Measurements from ENCODE around the gene PTPRN2.
A peak's percentile ranks its signal among the peaks of the same experiment; 100 is the strongest.

Gene PTPRN2

GRCh38 chr7:157612009-157612663, 975.5 kb downstream of the PTPRN2 start:
- no peaks in the 10 kb centered on the region for H3K36me3 ChIP-seq (ENCODE audit: control insufficient read depth, insufficient read depth, low read length)
- H3K4me2 ChIP-seq (ENCODE audit: low read length), result peak overlapping the region; percentile 92
- no peak overlapping the region for H3K27ac ChIP-seq

GRCh38 chr7:157611341-157611740, 976.3 kb downstream of the PTPRN2 start:
- no peak overlapping the region for H3K4me3 ChIP-seq (ENCODE audit: low read depth, low read length)
- H3K4me1 ChIP-seq, result no peaks in the 10 kb centered on the region
- H2AFZ ChIP-seq, result no peak overlapping the region
- no peaks in the 10 kb centered on the region for H3K36me3 ChIP-seq (ENCODE audit: control insufficient read depth, insufficient read depth, low read length)
- H3K27ac ChIP-seq, result no peak overlapping the region
- H3K27me3 ChIP-seq (ENCODE audit: control insufficient read depth, insufficient read depth, low read length), result no peaks in the 10 kb centered on the region
- no peak overlapping the region for H3K9ac ChIP-seq
- no peaks in the 10 kb centered on the region for H3K79me2 ChIP-seq
- H3K4me2 ChIP-seq (ENCODE audit: low read length), result no peak overlapping the region
- TF ChIP-seq CTCF (IDR thresholded peaks at IDR 0.05), result no peak
- H3K9me3 ChIP-seq (ENCODE audit: control insufficient read depth, low read length), result no peaks in the 10 kb centered on the region

More at GRCh38 chr7:157612009-157612663, 975.5 kb downstream of the PTPRN2 start:
- Histone ChIP-seq H3K9me3 (ENCODE audit: control insufficient read depth, low read length) (no peaks in the 10 kb centered on the region), H3K27me3 (ENCODE audit: control insufficient read depth, insufficient read depth, low read length) (no peaks in the 10 kb centered on the region), H3K4me1 (no peaks in the 10 kb centered on the region), H3K9ac (no peak overlapping the region), H2AFZ (no peak overlapping the region), H3K4me3 (ENCODE audit: low read depth, low read length) (peak overlapping the region; percentile 61), H3K79me2 (no peaks in the 10 kb centered on the region)
- no peak for TF ChIP-seq CTCF (IDR thresholded peaks at IDR 0.05)

DNA sequence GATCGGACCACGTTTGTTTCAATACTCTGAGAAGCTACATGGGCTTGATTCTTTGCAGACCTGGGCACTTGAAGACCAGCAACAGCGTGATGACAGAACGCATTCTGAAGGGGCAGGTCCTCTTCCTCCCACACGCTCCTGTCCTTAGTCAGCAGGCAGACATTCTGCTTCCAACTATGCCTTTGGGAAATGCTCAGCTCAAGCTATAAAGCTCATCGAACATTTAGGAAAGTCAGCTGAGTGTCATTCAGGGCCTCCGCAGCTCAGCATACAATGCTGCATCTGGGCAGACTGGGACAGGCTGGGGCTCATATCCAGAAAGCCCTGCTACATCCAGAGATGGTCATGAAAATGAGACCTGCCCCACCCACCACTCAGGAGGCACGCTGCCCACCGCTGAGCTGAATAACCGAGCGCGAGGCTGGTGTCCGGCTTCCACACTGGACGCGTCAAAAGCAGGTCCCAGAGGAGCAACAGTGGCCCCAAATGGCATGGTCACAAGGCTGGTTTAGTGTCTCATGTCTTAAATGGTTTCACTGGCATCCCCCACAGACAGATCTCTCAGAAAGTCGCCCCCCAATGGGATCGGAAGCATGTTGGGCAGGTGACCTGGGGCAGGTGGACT, 976.8 kb downstream of the PTPRN2 start:
- H3K36me3 ChIP-seq (ENCODE audit: control insufficient read depth, insufficient read depth, low read length), result no peaks in the 10 kb centered on the region
- H3K4me3 ChIP-seq (ENCODE audit: low read depth, low read length), result no peak overlapping the region
- H3K79me2 ChIP-seq, result no peaks in the 10 kb centered on the region
- H3K4me2 ChIP-seq (ENCODE audit: low read length), result no peak overlapping the region
- H3K4me1 ChIP-seq, result no peaks in the 10 kb centered on the region
- H3K27ac ChIP-seq, result no peak overlapping the region
- H3K9me3 ChIP-seq (ENCODE audit: control insufficient read depth, low read length), result no peaks in the 10 kb centered on the region
- no peak overlapping the region for H3K9ac ChIP-seq
- TF ChIP-seq CTCF (IDR thresholded peaks at IDR 0.05), result no peak
- no peaks in the 10 kb centered on the region for H3K27me3 ChIP-seq (ENCODE audit: control insufficient read depth, insufficient read depth, low read length)
- H2AFZ ChIP-seq, result no peak overlapping the region

DNA sequence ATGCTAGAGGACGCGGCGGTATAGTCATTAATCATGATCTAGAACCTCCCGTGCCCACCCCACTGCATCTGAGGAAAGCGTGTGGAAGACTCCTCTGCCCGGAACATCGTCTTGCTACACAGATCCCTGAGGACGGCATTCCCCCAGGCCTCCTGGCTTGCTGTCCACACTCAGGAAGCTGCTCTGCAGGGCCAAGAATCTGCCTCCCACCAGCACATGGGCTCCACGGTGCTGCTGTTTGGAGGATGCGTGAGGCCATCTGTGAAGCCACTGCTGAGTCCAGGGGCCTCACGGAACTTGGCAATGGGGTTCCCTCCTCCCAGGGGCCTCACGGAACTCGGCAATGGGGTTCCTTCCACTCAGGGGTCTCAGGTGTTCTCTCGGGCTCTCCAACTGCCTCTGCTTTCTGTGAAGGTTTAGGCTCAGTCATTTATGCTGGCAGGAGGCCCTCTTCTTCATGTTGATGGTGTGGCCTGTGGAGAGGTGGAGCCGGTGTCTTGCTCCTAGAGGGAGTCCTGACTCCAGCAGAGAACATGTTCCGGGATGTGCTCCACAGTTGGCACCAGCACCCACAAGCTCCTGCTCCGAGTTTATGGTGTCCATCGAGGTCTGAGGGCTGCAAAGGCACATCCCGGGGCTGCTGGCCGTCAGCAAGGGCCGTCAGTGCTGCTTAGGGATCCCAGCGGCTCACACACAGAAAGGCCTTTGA, 977.5 kb downstream of the PTPRN2 start:
- no peak overlapping the region for H3K4me2 ChIP-seq (ENCODE audit: low read length)
- no peak overlapping the region for H2AFZ ChIP-seq
- H3K9me3 ChIP-seq (ENCODE audit: control insufficient read depth, low read length), result no peaks in the 10 kb centered on the region
- no peaks in the 10 kb centered on the region for H3K4me1 ChIP-seq
- H3K27ac ChIP-seq, result no peak overlapping the region
- no peaks in the 10 kb centered on the region for H3K36me3 ChIP-seq (ENCODE audit: control insufficient read depth, insufficient read depth, low read length)
- H3K4me3 ChIP-seq (ENCODE audit: low read depth, low read length), result no peak overlapping the region
- no peaks in the 10 kb centered on the region for H3K27me3 ChIP-seq (ENCODE audit: control insufficient read depth, insufficient read depth, low read length)
- H3K9ac ChIP-seq, result no peak overlapping the region
- no peaks in the 10 kb centered on the region for H3K79me2 ChIP-seq
- no peak for TF ChIP-seq CTCF (IDR thresholded peaks at IDR 0.05)

All from parathyroid adenoma (tissue), 2 donors.